ENCODE results near the gene ABCA2. TPM values are rescaled to one million over a fixed set of nuclear protein-coding genes. Genes with fewer than 3 reads are reported as not detected.

ABCA2 gene
- total and polyA plus RNA-seq, 3 donors from 2014 or later = 33.6 to 65.5 (median 56.0) TPM

GRCh38 chr9:137015976-137016375 is 12.1 kb downstream of the ABCA2 start:
- no peaks in the 10 kb centered on the region for H3K36me3 ChIP-seq (ENCODE audit: low read depth, missing control alignments)
- no peaks in the 10 kb centered on the region for H3K9me3 ChIP-seq
- no peak overlapping the region for H3K27ac ChIP-seq
- WGBS, 2 donors = 96 to 97% methylated on average over 13 to 18 of the region's 21 CpGs
- no peaks in the 10 kb centered on the region for H3K4me1 ChIP-seq
- H3K4me3 ChIP-seq = no peak overlapping the region
- TF ChIP-seq POLR2A (IDR thresholded peaks at IDR 0.05) = no peak
- no peak for TF ChIP-seq CTCF (IDR thresholded peaks at IDR 0.05)
- no peak for DNase-seq
- intact Hi-C loops (cut with DNase I; ENCODE audit: low total_unique reads) = no loop called here
- no peaks in the 10 kb centered on the region for H3K27me3 ChIP-seq

DNA sequence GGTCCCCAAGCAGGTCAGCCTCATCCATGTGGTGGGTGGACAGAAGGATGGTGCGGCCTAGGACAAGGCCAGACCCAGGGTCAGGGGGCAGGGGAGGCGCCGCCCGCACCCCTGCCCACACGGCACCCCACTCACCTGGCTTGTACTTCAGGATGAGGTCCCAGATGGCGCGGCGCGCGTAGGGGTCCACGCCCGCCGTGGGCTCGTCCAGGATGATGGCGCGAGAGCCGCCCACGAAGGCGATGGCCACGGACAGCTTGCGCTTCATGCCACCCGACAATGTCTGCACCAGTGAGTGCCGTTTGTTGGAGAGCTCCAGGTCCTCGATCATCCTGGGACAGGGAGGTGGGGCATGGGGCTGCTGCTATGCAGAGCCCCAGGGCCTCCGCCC is 12.5 kb downstream of the ABCA2 start:
- 92 to 95% methylated on average over 20 to 21 of the region's 25 CpGs for WGBS, 2 donors
- Histone ChIP-seq H3K4me3 (no peak overlapping the region), H3K9me3 (no peaks in the 10 kb centered on the region), H3K27me3 (no peaks in the 10 kb centered on the region), H3K36me3 (ENCODE audit: low read depth, missing control alignments) (no peaks in the 10 kb centered on the region), H3K4me1 (no peaks in the 10 kb centered on the region), H3K27ac (no peak overlapping the region)
- intact Hi-C loops (cut with DNase I; ENCODE audit: low total_unique reads) = no loop called here
- DNase-seq = no peak
- no peak for TF ChIP-seq CTCF (IDR thresholded peaks at IDR 0.05)

DNA sequence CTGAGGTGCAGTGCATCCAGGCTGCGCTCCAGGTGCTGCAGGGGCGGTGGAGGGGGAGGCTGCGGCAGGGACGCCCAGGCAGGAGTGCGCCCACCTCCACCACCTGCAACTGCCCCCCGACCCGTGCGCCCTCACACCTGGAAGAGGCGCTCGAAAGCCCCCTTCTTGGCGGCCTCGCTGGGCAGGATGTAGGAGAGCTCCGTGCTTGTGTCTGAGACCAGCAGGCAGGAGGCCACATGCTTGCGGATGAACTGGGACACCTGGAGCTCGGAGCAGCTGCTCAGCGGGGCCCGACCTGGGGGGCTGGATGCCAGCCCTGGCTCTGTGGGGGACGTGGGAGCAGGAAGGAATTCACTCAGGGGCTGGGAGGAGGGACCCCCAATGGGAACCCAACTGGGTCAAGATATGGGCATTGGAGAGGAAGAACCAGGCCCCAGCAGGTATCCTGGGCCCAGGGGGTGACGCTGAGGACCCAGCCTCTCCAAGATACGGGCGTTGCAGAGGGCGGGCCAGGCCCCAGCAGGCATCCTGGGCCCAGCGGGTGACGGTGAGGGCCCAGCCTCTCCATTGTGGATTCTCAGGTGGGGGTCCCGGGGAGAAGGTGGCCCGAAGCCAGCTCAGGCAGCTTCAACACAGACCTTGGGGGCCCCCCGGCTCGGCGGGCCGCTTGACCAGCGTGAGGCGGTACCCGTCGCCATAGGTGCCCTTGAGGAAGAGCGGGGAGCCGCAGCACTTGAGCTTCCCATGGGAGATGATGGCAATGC is 13.1 kb downstream of the ABCA2 start:
- Histone ChIP-seq H3K27me3 (no peaks in the 10 kb centered on the region), H3K36me3 (ENCODE audit: low read depth, missing control alignments) (no peaks in the 10 kb centered on the region), H3K27ac (no peak overlapping the region), H3K4me1 (no peaks in the 10 kb centered on the region), H3K9me3 (no peaks in the 10 kb centered on the region), H3K4me3 (no peak overlapping the region)
- no peak for DNase-seq
- TF ChIP-seq CTCF (IDR thresholded peaks at IDR 0.05) = no peak
- 95 to 98% methylated on average over 17 to 36 of the region's 36 CpGs for WGBS, 2 donors
- intact Hi-C loops (cut with DNase I; ENCODE audit: low total_unique reads) = no loop called here

DNA sequence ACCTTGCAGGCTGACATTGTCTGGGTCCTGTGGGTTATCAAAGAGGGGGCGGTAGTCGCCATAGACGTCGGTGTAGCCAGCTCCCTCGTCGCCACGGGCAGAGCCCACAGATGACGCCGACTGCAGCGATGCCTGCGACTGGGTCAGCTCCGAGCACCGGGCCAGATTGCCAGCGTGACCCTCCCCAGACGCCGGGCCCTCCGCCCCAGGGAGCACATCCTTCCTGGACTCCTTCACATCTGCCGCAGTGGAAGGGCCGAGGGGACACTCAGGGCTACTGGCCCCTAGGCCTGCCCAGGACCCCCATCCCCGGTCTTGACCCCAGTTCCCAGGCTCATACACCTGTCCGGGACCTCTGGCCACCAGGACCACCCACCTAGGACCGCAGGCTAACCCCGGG is 13.9 kb downstream of the ABCA2 start:
- no peaks in the 10 kb centered on the region for H3K36me3 ChIP-seq (ENCODE audit: low read depth, missing control alignments)
- 91 to 93% methylated on average over 8 to 22 of the region's 23 CpGs for WGBS, 2 donors

More for the DNA sequence above, 13.9 kb downstream of the ABCA2 start:
- no peak for DNase-seq
- H3K27ac ChIP-seq = no peak overlapping the region
- no peak for TF ChIP-seq POLR2A (IDR thresholded peaks at IDR 0.05)
- TF ChIP-seq CTCF (IDR thresholded peaks at IDR 0.05) = no peak
- no peaks in the 10 kb centered on the region for H3K27me3 ChIP-seq
- no peaks in the 10 kb centered on the region for H3K4me1 ChIP-seq
- no peak overlapping the region for H3K4me3 ChIP-seq
- H3K9me3 ChIP-seq = no peaks in the 10 kb centered on the region
- intact Hi-C loops (cut with DNase I; ENCODE audit: low total_unique reads) = no loop called here
